ENCODE data around the gene ATP6V1G2. TPM values are rescaled to one million over a fixed set of nuclear protein-coding genes. Genes with fewer than 3 reads are reported as not detected.
A peak's percentile ranks its signal among the peaks of the same experiment; 100 is the strongest.

ATP6V1G2 gene
- total and polyA plus RNA-seq, 4 donors = 0.28 to 1.5 (median 0.52) TPM

- no peaks in the 10 kb centered on the region for H3K4me1 ChIP-seq (ENCODE audit: control insufficient read depth in 5 of 5, insufficient read depth in 5 of 5, low read length in 5 of 5)
- WGBS, 2 donors = 79 to 82% methylated on average over 1 of the region's 1 CpG
- H3K36me3 ChIP-seq (ENCODE audit: control insufficient read depth in 4 of 4, insufficient read depth in 4 of 4, low read length in 4 of 4) = no peaks in the 10 kb centered on the region
- H3K27me3 ChIP-seq (ENCODE audit: control insufficient read depth in 3 of 3, insufficient read depth in 3 of 3, low read length in 2 of 3) = peaks cover 0 to 9% (median 0%) of the 10 kb centered on the region in 3 donors
- ATAC-seq (ENCODE audit: insufficient read depth, low FRiP score) = no peak
- no peak overlapping the region for H3K27ac ChIP-seq (ENCODE audit: low read depth in 1 of 2, low read length in 1 of 2)
- H3K9ac ChIP-seq (ENCODE audit: insufficient read depth in 1 of 2, low read length in 2 of 2) = no peak overlapping the region
- H3K9me3 ChIP-seq (ENCODE audit: control insufficient read depth in 4 of 4, insufficient read depth in 3 of 4, low read length in 3 of 4) = no peaks in the 10 kb centered on the region
- no peak for DNase-seq
- no peak overlapping the region for H3K4me3 ChIP-seq
- no peak for TF ChIP-seq CTCF (IDR thresholded peaks at IDR 0.05; ENCODE audit: control extremely low read depth, extremely low read depth)
These were observed 23.6 kb upstream of the ATP6V1G2 start for GRCh38 chr6:31569861-31570536.

- no peak for TF ChIP-seq CTCF (IDR thresholded peaks at IDR 0.05; ENCODE audit: control extremely low read depth, extremely low read depth)
- Histone ChIP-seq H3K4me1 (ENCODE audit: control insufficient read depth in 5 of 5, insufficient read depth in 5 of 5, low read length in 5 of 5) (no peaks in the 10 kb centered on the region), H3K4me3 (no peak overlapping the region), H3K36me3 (ENCODE audit: control insufficient read depth in 4 of 4, insufficient read depth in 4 of 4, low read length in 4 of 4) (no peaks in the 10 kb centered on the region), H3K27me3 (ENCODE audit: control insufficient read depth in 3 of 3, insufficient read depth in 3 of 3, low read length in 2 of 3) (peaks cover 0 to 9% (median 0%) of the 10 kb centered on the region in 3 donors), H3K9ac (ENCODE audit: insufficient read depth in 1 of 2, low read length in 2 of 2) (no peak overlapping the region), H3K27ac (ENCODE audit: low read depth in 1 of 2, low read length in 1 of 2) (no peak overlapping the region), H3K9me3 (ENCODE audit: control insufficient read depth in 4 of 4, insufficient read depth in 3 of 4, low read length in 3 of 4) (no peaks in the 10 kb centered on the region)
- DNase-seq (no peak), ATAC-seq (ENCODE audit: insufficient read depth, low FRiP score) (peak; percentile 66)
- WGBS, 2 donors = 7 to 53% methylated on average over 3 of the region's 3 CpGs
These were observed 22.1 kb upstream of the ATP6V1G2 start for GRCh38 chr6:31568537-31568961.

DNA sequence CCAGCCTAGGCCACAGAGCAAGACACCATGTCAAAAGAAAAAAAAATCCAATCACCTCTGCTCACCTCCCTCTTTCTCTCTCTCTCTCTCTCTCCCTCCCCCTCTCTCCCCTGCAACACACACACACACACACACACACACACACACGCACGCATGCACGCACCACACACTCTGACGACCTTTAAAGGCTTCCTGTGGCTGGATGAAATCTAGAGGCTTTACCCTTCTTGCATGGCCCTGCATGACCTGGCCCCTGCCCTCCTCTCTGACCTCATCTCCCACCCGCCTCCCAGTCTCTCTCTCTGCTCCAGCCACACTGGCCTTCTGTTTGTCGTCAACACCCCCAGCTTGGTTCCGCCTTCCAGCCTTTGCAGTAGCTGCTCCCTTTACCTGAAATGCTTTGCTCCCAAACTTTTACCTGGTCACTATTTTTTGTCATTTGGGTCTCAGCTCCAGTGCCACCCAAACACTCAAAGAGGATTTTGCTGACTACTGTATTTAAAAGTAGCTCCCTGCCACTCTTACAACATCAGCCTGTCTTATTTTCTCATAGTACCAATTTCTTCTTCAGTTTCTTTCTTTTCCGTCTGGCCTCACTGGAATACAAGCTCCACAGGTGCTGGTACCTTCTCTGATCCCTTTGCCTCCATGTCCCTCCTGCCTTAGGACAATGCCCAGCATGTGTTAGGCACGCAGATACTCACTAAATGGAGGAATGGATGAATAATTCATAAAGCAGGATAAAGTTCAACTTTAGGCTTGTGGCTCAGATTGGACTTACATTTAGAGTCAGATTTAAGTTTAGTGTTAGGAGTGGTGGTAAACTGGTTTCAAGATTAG is 21.3 kb upstream of the ATP6V1G2 start:
- H3K9ac ChIP-seq (ENCODE audit: insufficient read depth in 1 of 2, low read length in 2 of 2) = no peak overlapping the region
- no peak for ATAC-seq (ENCODE audit: insufficient read depth, low FRiP score)

More for the DNA sequence above, 21.3 kb upstream of the ATP6V1G2 start:
- no peak overlapping the region for H3K4me3 ChIP-seq
- no peaks in the 10 kb centered on the region for H3K4me1 ChIP-seq (ENCODE audit: control insufficient read depth in 5 of 5, insufficient read depth in 5 of 5, low read length in 5 of 5)
- DNase-seq = no peak
- WGBS, 2 donors = 48 to 58% methylated on average over 8 to 9 of the region's 9 CpGs
- H3K9me3 ChIP-seq (ENCODE audit: control insufficient read depth in 4 of 4, insufficient read depth in 3 of 4, low read length in 3 of 4) = no peaks in the 10 kb centered on the region
- TF ChIP-seq CTCF (IDR thresholded peaks at IDR 0.05; ENCODE audit: control extremely low read depth, extremely low read depth) = no peak
- no peaks in the 10 kb centered on the region for H3K36me3 ChIP-seq (ENCODE audit: control insufficient read depth in 4 of 4, insufficient read depth in 4 of 4, low read length in 4 of 4)
- H3K27me3 ChIP-seq (ENCODE audit: control insufficient read depth in 3 of 3, insufficient read depth in 3 of 3, low read length in 2 of 3) = peaks cover 0 to 9% (median 0%) of the 10 kb centered on the region in 3 donors
- H3K27ac ChIP-seq (ENCODE audit: low read depth in 1 of 2, low read length in 1 of 2) = no peak overlapping the region

Data from lung (tissue), 12 donors.